GM19351 (cell line): Measurements from ENCODE around the gene ZNF654.
"Not testable (repeated sequence)": the region's sequence is repeated elsewhere in the genome, so short reads cannot be mapped to it uniquely, and the experiment has no call there.

Source experiments
- ATAC-seq: cut with Tn5 transposase; IDR thresholded peaks from one replicate; pipeline ENCODE4 v1.9.1; 2021; ENCODE audit warnings: mild to moderate bottlenecking, moderate library complexity; ENCODE audit not compliant: unreplicated experiment

The ZNF654 gene

GRCh38 chr3:88133711-88134263 lies 74.7 kb downstream of the ZNF654 start:
- peak; percentile 46 for ATAC-seq

DNA sequence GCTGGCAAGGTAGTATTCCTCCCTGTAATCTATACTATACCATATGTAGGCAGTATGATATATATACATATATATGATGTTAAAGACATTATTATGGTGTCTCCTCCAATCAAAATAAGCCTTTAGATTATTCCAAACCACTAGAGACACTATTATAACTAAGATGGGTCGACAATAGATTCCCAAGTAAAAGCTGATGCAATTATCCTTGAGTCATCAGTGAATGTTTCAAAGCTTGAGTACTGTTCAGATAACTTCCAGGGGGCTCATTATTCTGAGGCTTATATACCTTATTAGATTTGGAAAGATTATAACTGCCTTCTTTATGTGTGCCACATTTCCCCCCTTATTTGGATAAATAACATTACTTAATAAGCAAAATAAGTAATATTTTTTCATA lies 78.8 kb downstream of the ZNF654 start:
- no peak for ATAC-seq

DNA sequence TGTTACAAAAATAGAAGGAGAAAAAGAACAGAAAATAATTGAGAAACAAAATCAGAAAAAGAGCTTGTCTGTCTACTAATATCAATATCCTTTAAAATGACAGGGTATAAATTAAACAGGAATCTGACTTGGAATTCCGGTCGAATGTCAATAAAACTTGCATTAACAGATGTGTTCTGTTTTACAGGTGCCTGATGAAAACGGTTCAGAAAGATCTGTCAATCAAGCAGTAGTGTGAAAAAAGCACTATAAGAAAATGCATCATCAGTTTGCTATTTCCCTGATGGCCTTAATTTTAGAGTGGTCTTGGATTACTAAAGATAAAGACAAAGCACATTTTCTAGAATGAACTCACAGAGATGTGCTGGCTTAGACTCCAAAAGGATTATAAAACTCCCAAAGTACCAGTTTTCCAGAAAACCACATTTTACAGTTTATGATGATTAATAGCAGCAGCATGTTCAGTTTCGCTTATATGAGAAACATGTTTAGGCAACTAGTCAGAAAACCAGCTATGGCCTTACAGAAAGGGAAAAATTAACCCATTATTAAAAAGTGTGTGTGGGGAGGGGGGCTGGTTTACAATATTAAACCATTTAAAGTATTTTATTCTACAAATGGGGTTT lies 82.5 kb downstream of the ZNF654 start:
- ATAC-seq, result peak; percentile 28

DNA sequence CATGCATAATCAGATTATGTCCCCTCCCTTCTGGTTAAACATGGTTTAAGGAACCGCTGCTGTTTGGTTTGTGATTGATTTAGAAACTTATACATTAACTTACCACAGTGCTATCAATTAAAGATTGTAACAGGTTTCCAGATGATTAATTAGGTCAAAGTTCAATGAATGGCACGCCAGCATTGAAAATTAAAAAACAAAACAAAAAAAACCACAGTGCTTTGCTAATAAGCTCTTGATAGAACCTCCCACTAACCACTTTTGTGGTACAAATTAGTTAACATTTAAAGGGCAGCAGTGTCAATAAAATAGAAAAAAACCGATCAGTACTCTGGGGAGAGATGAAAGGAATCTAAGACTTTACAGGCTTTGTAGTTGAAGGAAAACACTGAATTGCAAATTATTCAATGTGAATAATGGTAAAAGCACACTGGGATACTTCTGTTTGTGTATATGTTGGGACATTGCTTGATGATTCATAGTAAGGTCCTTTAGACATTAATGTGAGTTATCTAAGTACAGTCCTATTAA lies 83.1 kb downstream of the ZNF654 start:
- ATAC-seq, result peak; percentile 51

- ATAC-seq, result no peak
These were observed 88.2 kb downstream of the ZNF654 start for GRCh38 chr3:88147261-88147660.

- ATAC-seq, result no peak
These were observed 89.6 kb downstream of the ZNF654 start for GRCh38 chr3:88148651-88149050.

DNA sequence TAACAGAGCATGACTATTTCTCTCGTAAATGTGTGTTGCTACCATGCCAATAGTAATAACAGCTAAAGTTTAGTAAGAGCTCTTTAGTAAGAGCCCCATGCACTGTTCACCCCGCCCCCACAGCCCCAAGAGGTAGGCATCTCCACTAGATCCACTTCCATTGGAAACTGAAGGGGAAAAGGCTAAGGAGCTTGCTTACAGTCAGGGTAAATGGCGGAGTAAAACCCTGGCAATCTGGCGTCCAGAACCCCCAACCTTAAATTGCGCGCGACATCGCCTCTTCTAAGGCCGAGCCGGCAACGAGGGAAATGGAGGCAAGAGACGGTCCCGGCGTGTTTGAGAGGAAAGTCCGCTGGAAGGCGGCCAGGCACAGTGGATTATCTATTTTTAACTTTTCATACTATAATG lies 90.0 kb downstream of the ZNF654 start:
- ATAC-seq, result peak; percentile 12

DNA sequence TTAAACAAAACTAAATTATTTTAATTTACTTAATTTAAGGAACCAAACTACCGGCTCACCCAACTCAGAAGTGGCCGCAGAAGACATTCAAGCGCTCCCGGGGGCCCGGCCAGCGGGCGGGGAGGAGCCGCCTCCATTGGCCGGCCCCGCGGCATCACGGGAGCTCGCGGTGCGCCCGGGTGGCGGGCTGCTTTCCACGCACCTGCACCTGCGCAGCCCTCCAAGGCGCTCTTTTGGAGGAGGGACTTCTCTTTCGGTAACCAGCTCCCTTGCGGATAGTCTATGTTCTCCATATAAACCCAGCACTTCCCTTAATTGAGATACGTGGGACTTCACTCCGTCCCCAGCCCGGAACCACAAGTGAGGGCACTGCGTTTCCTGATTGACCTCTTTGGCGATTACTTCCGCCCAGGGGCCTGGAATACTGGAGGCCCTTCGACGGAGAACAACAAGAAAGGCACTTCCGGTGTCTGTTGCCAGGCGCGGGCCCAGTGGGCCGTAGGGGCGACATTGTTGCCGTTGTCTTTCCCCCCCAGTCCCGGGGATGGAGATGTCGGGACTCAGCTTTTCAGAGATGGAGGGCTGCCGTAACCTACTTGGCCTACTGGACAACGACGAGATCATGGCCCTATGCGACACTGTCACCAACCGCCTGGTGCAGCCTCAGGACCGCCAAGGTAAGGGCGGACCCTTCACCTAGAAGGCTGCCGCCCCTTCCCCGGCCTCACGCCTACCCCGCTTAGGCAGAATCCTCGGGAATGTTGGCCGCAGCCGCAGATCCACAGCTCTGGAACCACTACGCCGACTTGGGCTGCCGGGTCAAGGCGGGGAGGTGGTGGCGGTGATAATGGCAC lies 90.7 kb downstream of the ZNF654 start, which contains the start of gene C3orf38:
Gene C3orf38 (plus strand): TSS at position 451 of the 854 bp plus-strand sequence. CDS start 94 bp downstream, at position 545.
- peak; percentile 69 for ATAC-seq

- ATAC-seq, result peak; percentile 29
These were observed 91.3 kb downstream of the ZNF654 start for GRCh38 chr3:88150371-88150770.

GRCh38 chr3:88150806-88151205 lies 91.8 kb downstream of the ZNF654 start:
- peak; percentile 16 for ATAC-seq

GRCh38 chr3:88151358-88151757 lies 92.3 kb downstream of the ZNF654 start:
- ATAC-seq, result peak; percentile 18

DNA sequence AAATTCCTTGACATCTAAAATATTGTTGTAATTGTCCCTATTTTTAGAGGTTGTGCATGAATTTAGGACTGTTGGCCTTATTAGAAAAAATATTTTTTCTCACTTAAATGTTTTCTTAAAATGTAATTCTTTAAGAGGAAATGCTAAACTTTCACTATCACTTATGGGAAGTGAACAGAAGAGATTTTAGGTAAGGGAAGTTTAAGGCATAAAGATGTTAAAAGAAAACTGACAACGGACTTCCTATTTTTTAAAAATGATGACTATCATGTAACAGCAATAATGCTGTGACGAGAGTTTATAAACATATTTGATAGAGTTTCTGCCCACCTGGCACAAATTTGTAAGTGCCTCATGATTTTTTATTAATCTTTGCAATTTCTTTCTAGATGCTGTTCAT lies 93.8 kb downstream of the ZNF654 start:
- ATAC-seq, result no peak

GRCh38 chr3:88166419-88166971 lies 107.4 kb downstream of the ZNF654 start:
- no peak for ATAC-seq

- no peak for ATAC-seq
These were observed 108.1 kb downstream of the ZNF654 start for GRCh38 chr3:88167173-88167572.

GRCh38 chr3:88167704-88168103 lies 108.6 kb downstream of the ZNF654 start:
- ATAC-seq, result no peak

- ATAC-seq, result no peak
These were observed 109.1 kb downstream of the ZNF654 start for GRCh38 chr3:88168171-88168570.

DNA sequence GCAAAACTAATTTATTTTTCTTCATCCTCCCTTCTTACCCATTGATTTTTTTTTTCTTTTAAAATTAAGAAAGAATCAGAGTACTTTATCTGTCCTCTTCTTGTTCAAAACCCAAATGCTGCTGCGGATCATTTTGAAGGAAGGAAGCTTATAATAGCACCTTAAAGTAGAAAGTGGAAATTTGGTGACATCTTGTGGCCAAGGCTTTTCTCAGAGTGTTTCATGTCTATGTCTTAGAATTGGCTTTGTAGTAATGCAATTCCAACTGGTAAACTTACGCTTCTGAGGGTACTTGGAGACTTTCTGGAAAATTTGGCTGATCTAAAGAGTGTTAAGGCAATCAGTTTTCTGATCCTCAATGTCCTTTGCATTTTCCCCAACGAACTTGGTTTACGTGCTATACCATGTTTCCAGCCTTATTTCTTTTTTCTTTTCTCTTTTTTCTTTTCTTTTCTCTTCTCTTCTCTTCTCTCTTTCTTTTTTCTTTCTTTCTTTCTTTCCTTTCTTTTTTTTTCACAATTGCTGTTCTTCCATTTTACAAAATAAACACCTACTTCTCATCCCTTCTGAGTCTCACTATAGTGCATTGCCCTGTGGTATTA lies 121.4 kb downstream of the ZNF654 start:
- peak; percentile 97 for ATAC-seq

- not testable (repeated sequence) for ATAC-seq
These were observed 123.3 kb downstream of the ZNF654 start for GRCh38 chr3:88182165-88182918.

DNA sequence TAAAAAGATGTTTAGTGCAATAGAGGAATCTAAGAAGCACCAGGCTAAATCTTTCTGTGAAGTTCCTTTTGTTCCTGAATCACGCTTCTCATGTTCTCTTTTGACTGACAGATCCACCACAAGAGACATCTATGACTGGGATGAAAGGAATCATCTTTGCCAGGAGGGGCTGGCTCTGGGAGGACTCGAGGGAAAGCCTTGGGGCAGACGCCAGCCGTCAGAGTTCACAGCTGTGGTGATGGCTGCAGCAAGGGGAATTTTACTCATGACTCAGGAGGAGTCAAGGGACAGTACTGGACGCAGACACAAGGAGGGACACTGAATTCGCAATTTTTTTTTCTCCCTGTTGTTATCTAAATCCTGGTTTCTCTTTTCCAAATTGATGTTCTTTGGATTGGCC lies 129.4 kb downstream of the ZNF654 start:
- ATAC-seq, result no peak

DNA sequence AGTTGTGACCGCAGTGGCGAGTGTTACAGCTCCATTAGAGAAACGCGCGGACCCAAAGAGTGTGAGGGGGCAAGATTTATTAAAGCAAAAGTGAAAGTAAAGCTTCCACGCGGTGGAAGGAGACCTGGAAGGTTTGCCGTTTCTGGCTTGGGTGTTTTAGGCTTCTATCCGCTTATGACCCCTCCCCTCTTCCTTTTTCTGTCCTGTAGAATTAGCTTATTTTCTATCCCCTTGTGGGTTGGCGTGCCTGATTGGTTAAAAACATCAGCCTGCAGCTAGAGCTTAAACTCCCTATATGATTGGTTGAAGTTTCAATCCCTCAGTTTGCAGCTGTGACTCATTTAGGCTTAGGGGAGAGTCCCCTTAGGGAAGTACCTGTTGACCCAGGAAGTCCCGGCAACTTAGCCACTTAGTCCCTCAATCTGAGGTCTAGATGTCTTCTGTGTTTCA lies 130.3 kb downstream of the ZNF654 start:
- peak; percentile 92 for ATAC-seq
